ENCODE data around the gene HRH3.
A peak's percentile ranks its signal among the peaks of the same experiment; 100 is the strongest.

Gene HRH3

DNA sequence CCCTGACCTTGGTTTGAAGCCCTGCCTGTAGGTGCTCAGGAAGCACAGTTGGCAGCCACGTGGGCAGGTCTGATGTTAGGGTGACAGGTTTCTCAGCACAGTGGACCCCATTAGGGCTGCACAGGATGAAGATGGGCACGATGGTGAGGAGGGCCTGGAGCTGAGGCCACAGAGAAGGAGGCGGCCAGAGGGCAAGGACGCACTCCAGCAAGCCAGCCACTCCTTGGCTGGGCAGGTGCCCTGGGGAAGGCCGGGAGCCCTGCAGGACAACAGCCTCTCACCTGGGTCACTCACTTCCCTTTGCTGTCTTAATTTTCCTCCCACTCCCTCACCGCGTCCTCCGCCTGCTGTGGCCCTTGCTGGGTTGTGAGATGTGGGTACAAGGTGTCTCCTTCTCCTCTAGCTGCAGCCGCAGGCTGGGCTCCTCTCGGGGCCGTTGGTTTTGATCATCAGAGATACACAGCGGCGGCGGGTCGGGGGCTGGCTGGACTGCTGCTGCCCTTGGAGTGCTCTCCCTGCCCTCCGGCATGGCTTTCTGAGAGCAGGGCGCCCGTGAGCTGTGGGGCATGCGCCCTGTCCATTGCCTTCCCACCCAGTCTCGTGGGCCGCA is 23.9 kb upstream of the HRH3 start:
- peaks cover 65 to 79% of the 10 kb centered on the region in 2 experiments for H3K4me1 ChIP-seq (ENCODE audit: control insufficient read depth in 1 of 2, insufficient read depth in 1 of 2, low read depth in 1 of 2, low read length in 1 of 2)
- TF ChIP-seq, protein P1, sequence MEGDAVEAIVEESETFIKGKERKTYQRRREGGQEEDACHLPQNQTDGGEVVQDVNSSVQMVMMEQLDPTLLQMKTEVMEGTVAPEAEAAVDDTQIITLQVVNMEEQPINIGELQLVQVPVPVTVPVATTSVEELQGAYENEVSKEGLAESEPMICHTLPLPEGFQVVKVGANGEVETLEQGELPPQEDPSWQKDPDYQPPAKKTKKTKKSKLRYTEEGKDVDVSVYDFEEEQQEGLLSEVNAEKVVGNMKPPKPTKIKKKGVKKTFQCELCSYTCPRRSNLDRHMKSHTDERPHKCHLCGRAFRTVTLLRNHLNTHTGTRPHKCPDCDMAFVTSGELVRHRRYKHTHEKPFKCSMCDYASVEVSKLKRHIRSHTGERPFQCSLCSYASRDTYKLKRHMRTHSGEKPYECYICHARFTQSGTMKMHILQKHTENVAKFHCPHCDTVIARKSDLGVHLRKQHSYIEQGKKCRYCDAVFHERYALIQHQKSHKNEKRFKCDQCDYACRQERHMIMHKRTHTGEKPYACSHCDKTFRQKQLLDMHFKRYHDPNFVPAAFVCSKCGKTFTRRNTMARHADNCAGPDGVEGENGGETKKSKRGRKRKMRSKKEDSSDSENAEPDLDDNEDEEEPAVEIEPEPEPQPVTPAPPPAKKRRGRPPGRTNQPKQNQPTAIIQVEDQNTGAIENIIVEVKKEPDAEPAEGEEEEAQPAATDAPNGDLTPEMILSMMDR (IDR thresholded peaks at IDR 0.05), result no peak

DNA sequence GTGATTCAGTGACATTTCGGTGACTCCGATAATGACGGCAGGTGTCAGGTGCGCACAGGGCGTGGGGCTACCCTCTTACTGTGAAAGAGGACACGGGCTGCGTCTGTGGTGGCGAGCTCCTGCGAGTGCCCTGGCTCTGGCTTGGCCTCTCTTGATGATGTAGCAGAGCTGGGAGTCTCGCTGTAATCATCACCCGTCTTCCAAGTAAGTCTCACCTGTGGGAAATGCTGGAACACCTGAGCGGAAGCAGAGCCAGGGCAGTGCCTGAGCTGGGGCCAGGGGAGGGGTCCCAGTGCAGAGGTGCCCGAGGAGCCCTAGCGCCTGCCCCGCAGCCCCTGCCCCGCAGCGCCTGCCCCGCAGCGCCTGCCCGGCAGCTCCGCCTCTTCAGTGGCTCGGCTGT is 23.0 kb upstream of the HRH3 start:
- Histone ChIP-seq H3K27me3 (no peaks in the 10 kb centered on the region), H3K36me3 (peaks cover 44% of the 10 kb centered on the region), H3K4me3 (ENCODE audit: low read depth in 1 of 2, low read length in 1 of 2) (no peak overlapping the region), H3K27ac (peak overlapping the region; percentile 99), H3K4me1 (ENCODE audit: control insufficient read depth in 1 of 2, insufficient read depth in 1 of 2, low read depth in 1 of 2, low read length in 1 of 2) (peaks cover 67 to 79% of the 10 kb centered on the region in 2 experiments), H3K9me3 (no peaks in the 10 kb centered on the region)
- TF ChIP-seq, protein P1 (IDR thresholded peaks at IDR 0.05), result no peak

More for the DNA sequence above, 23.9 kb upstream of the HRH3 start:
- peak overlapping the region; percentile 99 for H3K27ac ChIP-seq
- peak overlapping the region in 1 of 2 experiments; percentile 40 for H3K4me3 ChIP-seq (ENCODE audit: low read depth in 1 of 2, low read length in 1 of 2)
- no peaks in the 10 kb centered on the region for H3K27me3 ChIP-seq
- H3K9me3 ChIP-seq, result no peaks in the 10 kb centered on the region
- H3K36me3 ChIP-seq, result peaks cover 44% of the 10 kb centered on the region

DNA sequence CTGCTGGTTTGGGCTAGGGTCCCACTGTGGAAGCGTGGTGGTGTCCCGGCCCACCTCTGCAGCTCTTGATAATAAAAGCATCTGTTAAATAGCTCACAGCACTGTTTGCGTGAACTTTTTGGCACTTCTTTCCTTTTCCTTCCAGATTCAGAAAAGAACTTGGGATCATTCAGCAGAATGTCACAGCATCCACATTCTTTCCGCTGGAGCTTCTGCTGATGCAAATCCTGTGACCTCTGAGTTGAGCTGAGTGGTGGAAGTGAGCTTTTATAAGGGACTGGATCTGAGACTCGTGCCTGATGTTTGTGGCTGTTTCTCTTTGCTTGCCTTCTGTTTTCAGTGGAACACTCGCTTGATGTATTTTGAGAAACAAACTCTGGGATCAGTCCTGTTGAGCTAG is 22.1 kb upstream of the HRH3 start:
- Histone ChIP-seq H3K4me3 (ENCODE audit: low read depth in 1 of 2, low read length in 1 of 2) (peak overlapping the region; percentile 46 to 90), H3K27ac (peak overlapping the region; percentile 99), H3K9me3 (no peaks in the 10 kb centered on the region), H3K4me1 (ENCODE audit: control insufficient read depth in 1 of 2, insufficient read depth in 1 of 2, low read depth in 1 of 2, low read length in 1 of 2) (peaks cover 74 to 86% of the 10 kb centered on the region in 2 experiments), H3K27me3 (no peaks in the 10 kb centered on the region), H3K36me3 (peaks cover 42% of the 10 kb centered on the region)
- TF ChIP-seq, protein P1 (IDR thresholded peaks at IDR 0.05), result no peak

DNA sequence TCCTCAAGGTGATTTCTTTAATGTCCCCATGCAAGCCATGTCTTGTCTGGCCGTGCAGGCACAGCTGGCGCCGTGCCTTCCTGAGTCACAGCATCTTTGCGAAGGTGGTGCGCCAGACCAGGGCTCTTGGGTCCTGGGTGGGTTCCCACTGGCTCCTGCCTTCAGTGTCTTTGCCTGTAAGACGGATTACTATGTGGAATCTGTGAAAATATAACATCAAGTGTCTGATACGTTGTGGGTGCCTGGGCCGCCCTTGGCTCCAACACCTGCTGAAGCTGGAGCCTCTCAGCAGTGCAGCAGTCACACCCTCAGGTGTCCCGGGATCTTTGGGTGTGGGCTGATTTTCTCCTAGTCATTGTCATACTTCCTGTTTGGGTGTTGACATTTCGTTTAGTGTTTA is 21.4 kb upstream of the HRH3 start:
- H3K4me1 ChIP-seq (ENCODE audit: control insufficient read depth in 1 of 2, insufficient read depth in 1 of 2, low read depth in 1 of 2, low read length in 1 of 2), result peaks cover 74 to 82% of the 10 kb centered on the region in 2 experiments
- peaks cover 38% of the 10 kb centered on the region for H3K36me3 ChIP-seq
- peak overlapping the region; percentile 46 to 90 for H3K4me3 ChIP-seq (ENCODE audit: low read depth in 1 of 2, low read length in 1 of 2)
- TF ChIP-seq, protein P1 (IDR thresholded peaks at IDR 0.05), result no peak
- H3K27ac ChIP-seq, result peak overlapping the region; percentile 99
- no peaks in the 10 kb centered on the region for H3K9me3 ChIP-seq
- H3K27me3 ChIP-seq, result no peaks in the 10 kb centered on the region

DNA sequence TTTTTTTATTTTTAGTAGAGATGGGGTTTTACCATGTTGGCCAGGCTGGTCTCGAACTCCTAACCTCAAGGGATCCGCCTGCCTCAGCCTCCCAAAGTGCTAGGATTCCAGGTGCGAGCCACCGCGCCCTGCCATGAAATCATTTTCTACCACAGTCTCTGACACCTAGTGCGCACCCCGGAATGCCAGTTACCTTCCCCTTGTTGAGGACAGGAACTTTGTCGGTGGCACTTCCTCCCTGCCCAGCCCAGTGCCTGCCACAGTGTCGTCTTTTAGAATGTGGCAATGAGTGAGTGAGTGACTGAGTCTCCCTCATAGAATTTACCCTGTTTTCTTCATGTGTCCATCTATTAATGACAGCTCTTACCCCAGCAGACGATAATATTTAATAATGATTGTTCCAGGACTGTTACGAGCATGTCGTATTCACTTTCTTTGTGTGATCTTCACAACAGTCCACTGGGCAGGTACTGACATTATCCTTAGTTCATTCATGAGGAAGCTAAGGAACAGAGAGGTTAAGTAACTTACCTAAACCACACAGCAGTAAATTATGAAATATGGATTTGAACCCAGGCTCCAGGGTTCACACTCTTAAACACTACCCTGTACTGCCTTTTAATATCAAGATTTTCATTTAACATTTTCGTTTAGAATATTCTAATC is 20.1 kb upstream of the HRH3 start:
- H3K27ac ChIP-seq, result peak overlapping the region; percentile 99
- TF ChIP-seq, protein P1 (IDR thresholded peaks at IDR 0.05), result peak; percentile 10
- peaks cover 27% of the 10 kb centered on the region for H3K36me3 ChIP-seq
- H3K9me3 ChIP-seq, result no peaks in the 10 kb centered on the region
- peaks cover 69 to 70% of the 10 kb centered on the region in 2 experiments for H3K4me1 ChIP-seq (ENCODE audit: control insufficient read depth in 1 of 2, insufficient read depth in 1 of 2, low read depth in 1 of 2, low read length in 1 of 2)
- H3K4me3 ChIP-seq (ENCODE audit: low read depth in 1 of 2, low read length in 1 of 2), result peak overlapping the region; percentile 73 to 90
- peaks cover 2% of the 10 kb centered on the region for H3K27me3 ChIP-seq
